Measurements from ENCODE around the gene SETD5. TPM values are rescaled to one million over a fixed set of nuclear protein-coding genes. Genes with fewer than 3 reads are reported as not detected.

SETD5 gene
- total and polyA plus RNA-seq, 2 donors (not counting 3 experiments of a cell fraction or from before 2014, with no cell fraction given), result 48.2 to 149 TPM

- Histone ChIP-seq H4K20me1 (replicated peaks; ENCODE audit: control insufficient read depth, extremely low read depth, insufficient read depth, low read length) (no peaks in the 10 kb centered on the region), H3K4me2 (ENCODE audit: insufficient read depth, low read length) (no peak overlapping the region), H2AFZ (ENCODE audit: low read depth, low read length) (peak overlapping the region; percentile 78), H3K79me2 (ENCODE audit: control insufficient read depth, insufficient read depth, low read length) (no peaks in the 10 kb centered on the region), H3K4me1 (ENCODE audit: control insufficient read depth, extremely low read depth, insufficient read depth, low read length) (peaks cover 11% of the 10 kb centered on the region), H3K27me3 (ENCODE audit: control insufficient read depth in 2 of 2, insufficient read depth in 2 of 2, low read length in 2 of 2) (no peaks in the 10 kb centered on the region), H3K4me3 (replicated peaks in 1 of 3; ENCODE audit: insufficient read depth in 1 of 3, low read depth in 1 of 3, low read length in 3 of 3) (no peak overlapping the region), H3K36me3 (ENCODE audit: control insufficient read depth in 2 of 2, extremely low read depth in 1 of 2, insufficient read depth in 2 of 2, low read length in 2 of 2) (no peaks in the 10 kb centered on the region), H3K9me1 (replicated peaks; ENCODE audit: control insufficient read depth, extremely low read depth, insufficient read depth, low read length) (no peaks in the 10 kb centered on the region), H3K27ac (ENCODE audit: insufficient read depth, low read depth, low read length) (no peak overlapping the region), H3K9ac (replicated peaks; ENCODE audit: extremely low read depth, insufficient read depth, low read length) (no peak overlapping the region), H3K9me3 (replicated peaks; ENCODE audit: control insufficient read depth, insufficient read depth, low read length) (no peaks in the 10 kb centered on the region)
- CTCF ChIA-PET, result interaction anchor here (0.6 to 2.7 kb wide), 45 partner anchors 8 to 594 kb away, joined by 3 to 45 read pairs (median 4); partner anchors contain the start of genes MTMR14 and THUMPD3
- dilution Hi-C loops (cut with MboI; ENCODE audit: extremely low pct_ligation_motif_present, low sequenced_read_pairs) (no loop called here), intact Hi-C loops (cut with micrococcal nuclease) (loop anchor here (1.0 to 10.0 kb wide), 4 partner anchors 70 to 374 kb away; partner anchors contain the start of gene CPNE9)
- DNase-seq (ENCODE audit: low read depth, low spot score) (peak; percentile 81), FAIRE-seq (peak; percentile 78)
- TF ChIP-seq MYC (IDR thresholded peaks at IDR 0.05; ENCODE audit: low read depth, low read length) (no peak), CTCF (IDR thresholded peaks at IDR 0.05; ENCODE audit: extremely low read depth in 1 of 2, insufficient read depth in 1 of 2, low read depth in 1 of 2, low read length in 2 of 2) (peak; percentile 86 to 92)
- BruUV-seq (replicated peaks), result no TSS peak
- POLR2A ChIA-PET, result no interaction called here
Measured at GRCh38 chr3:9352917-9353752, 44.3 kb upstream of the SETD5 start.

Measured in endothelial cell of umbilical vein (primary cell).